B cell (primary cell): ENCODE results near the gene CCNDBP1. TPM values are rescaled to one million over a fixed set of nuclear protein-coding genes. Genes with fewer than 3 reads are reported as not detected.

Experiments used
- ATAC-seq: fragments of 200-7000 bp; cut with Tn5 transposase; one replicate; pipeline ENCODE4 v1.10.0; 2021; ENCODE audit warnings: low read depth, mild to moderate bottlenecking, moderate number of reproducible peaks, moderate library complexity
- CTCF ChIA-PET: fragments of 350-600 bp; sonication (Branson Sonifier 250); formaldehyde crosslinking; loops from one replicate; lab custom pipeline; 2021; ENCODE audit warnings: antibody characterized with exemption, inconsistent platforms; lab: Charles Lee
- POLR2A ChIA-PET: fragments of 350-600 bp; sonication (Branson Sonifier 250); formaldehyde crosslinking; loops from one replicate; lab custom pipeline; 2021; ENCODE audit warnings: antibody characterized with exemption; lab: Charles Lee
- DNase-seq: peaks from one replicate; pipeline ENCODE4 v3.0.0; 2013
- H2AFZ ChIP-seq: 2 replicates; pipeline ENCODE4 v1.6.1; 2012; ENCODE audit warnings: mild to moderate bottlenecking, low read depth, low read length; ENCODE audit not compliant: insufficient read depth, poor library complexity, severe bottlenecking
- H3K27ac ChIP-seq, 2 donors: 1 replicate in 1 of 2; 2 replicates in 1 of 2; pipeline ENCODE4 v1.5.1; 2012 to 2013; ENCODE audit warnings: low read length in 2 of 2, mild to moderate bottlenecking in 2 of 2, moderate library complexity in 1 of 2
- H3K27me3 ChIP-seq, 4 experiments: fragments of 200-600 bp in 1 of 4; sonication (generic) in 1 of 4; replicated peaks in 1 of 4; 1 replicate in 2 of 4; 2 replicates in 2 of 4; pipeline versions ENCODE4 v1.6.1 to v1.7.0; 2013 to 2016; ENCODE audit warnings: low read length in 3 of 4, mild to moderate bottlenecking in 2 of 4, mixed read lengths in 1 of 4, moderate library complexity in 1 of 4; ENCODE audit not compliant: insufficient read depth in 4 of 4, control insufficient read depth in 3 of 4; ENCODE audit errors: control extremely low read depth in 1 of 4
- H3K36me3 ChIP-seq, 2 experiments: replicated peaks in 1 of 2; 1 replicate in 1 of 2; 2 replicates in 1 of 2; pipeline versions ENCODE4 v1.6.1 to v1.7.1; 2013; ENCODE audit warnings: low read length in 1 of 2; ENCODE audit not compliant: insufficient read depth in 2 of 2, control insufficient read depth in 1 of 2; ENCODE audit errors: control extremely low read depth in 1 of 2, extremely low read depth in 1 of 2
- H3K4me1 ChIP-seq, 2 donors: fragments of 200-600 bp in 1 of 2; sonication (generic) in 1 of 2; 1 replicate in 1 of 2; 2 replicates in 1 of 2; pipeline versions ENCODE4 v1.5.1 to v1.6.1; 2013 to 2017; ENCODE audit warnings: low read length in 2 of 2; ENCODE audit not compliant: control insufficient read depth in 2 of 2, insufficient read depth in 2 of 2
- H3K4me2 ChIP-seq: replicated peaks from 2 replicates; pipeline ENCODE3; 2012; ENCODE audit warnings: mild to moderate bottlenecking, low read depth, low read length; ENCODE audit not compliant: poor library complexity, severe bottlenecking
- H3K4me3 ChIP-seq, 5 experiments: fragments of 200-600 bp in 1 of 5; sonication (generic) in 1 of 5; 1 replicate in 3 of 5; 2 replicates in 2 of 5; pipeline versions ENCODE4 v1.5.1 to v1.7.0; 2011 to 2016; ENCODE audit warnings: low read length in 4 of 5, mild to moderate bottlenecking in 4 of 5, low read depth in 2 of 5, control low read depth in 1 of 5, moderate library complexity in 1 of 5; ENCODE audit not compliant: insufficient read depth in 1 of 5; ENCODE audit errors: control extremely low read depth in 1 of 5, extremely low read depth in 1 of 5
- H3K79me2 ChIP-seq: fragments of 200-600 bp; sonication (generic); one replicate; pipeline ENCODE4 v1.6.0; 2016; ENCODE audit warnings: low read length; ENCODE audit not compliant: control insufficient read depth, insufficient read depth
- H3K9ac ChIP-seq: fragments of 200-600 bp; sonication (generic); 2 replicates; pipeline ENCODE4 v1.6.1; 2017; ENCODE audit warnings: mild to moderate bottlenecking, low read length, moderate library complexity
- H3K9me3 ChIP-seq, 3 donors: one replicate each; pipeline versions ENCODE4 v1.6.1 to v1.7.1; 2013; ENCODE audit warnings: low read length in 2 of 3; ENCODE audit not compliant: control insufficient read depth in 2 of 3, insufficient read depth in 1 of 3; ENCODE audit errors: control extremely low read depth in 1 of 3
- H4K20me1 ChIP-seq: 2 replicates; pipeline ENCODE4 v1.6.0; 2012; ENCODE audit warnings: mild to moderate bottlenecking, low read length; ENCODE audit not compliant: insufficient read depth, control insufficient read depth, poor library complexity, severe bottlenecking
- H3K27ac Mint-ChIP-seq: one replicate; pipeline ENCODE4 v1.8.0; 2021; ENCODE audit warnings: mixed read lengths
- H3K27me3 Mint-ChIP-seq: one replicate; pipeline ENCODE4 v1.8.0; 2021; ENCODE audit warnings: mixed read lengths
- H3K4me1 Mint-ChIP-seq: one replicate; pipeline ENCODE4 v1.8.0; 2021; ENCODE audit warnings: mixed read lengths
- H3K4me3 Mint-ChIP-seq: one replicate; pipeline ENCODE4 v1.8.0; 2021; ENCODE audit warnings: mixed read lengths
- H3K9me3 Mint-ChIP-seq: one replicate; pipeline ENCODE4 v1.8.0; 2022; ENCODE audit warnings: mixed read lengths; ENCODE audit not compliant: insufficient read depth
- CTCF ChIP-seq: fragments of 200-600 bp; IDR thresholded peaks from one replicate; pipeline ENCODE4 v1.8.0; 2022; ENCODE audit warnings: antibody characterized with exemption, mild to moderate bottlenecking
- EZH2 ChIP-seq: IDR thresholded peaks from 2 replicates; pipeline ENCODE4 v1.6.1; 2012; ENCODE audit warnings: borderline replicate concordance, low read depth, mild to moderate bottlenecking, moderate library complexity, low read length; ENCODE audit not compliant: insufficient read depth, poor library complexity, severe bottlenecking
- WGBS: methylation state at CpG from one replicate; pipeline ENCODE4 v1.1.5; 2013; ENCODE audit warnings: missing lambda C conversion rate; ENCODE audit not compliant: insufficient coverage; 5-methylcytosine and 5-hydroxymethylcytosine counted together
- intact Hi-C: fragments of 100-400 bp; cut with micrococcal nuclease; formaldehyde crosslinking; loops from one replicate; pipeline ENCODE4 v1.10.0; 2022
- polyA plus RNA-seq: library from polyadenylated mRNA; depleted of rRNA; stranded (reverse); fragments of >200 nt; gene quantifications from 2 replicates; pipeline ENCODE4 v1.2.3, GENCODE V29; 2012
- total RNA-seq, 2 donors: library from RNA; stranded (reverse); fragments of 120-200 nt in 1 of 2; gene quantifications; 1 replicate in 1 of 2; 2 replicates in 1 of 2; pipeline versions ENCODE4 v1.2.3 to v1.2.4, GENCODE V29; 2013 to 2022

The CCNDBP1 gene
- total and polyA plus RNA-seq, 2 donors (not counting 1 experiment from before 2014, with no cell fraction given), result 111 to 113 TPM

DNA sequence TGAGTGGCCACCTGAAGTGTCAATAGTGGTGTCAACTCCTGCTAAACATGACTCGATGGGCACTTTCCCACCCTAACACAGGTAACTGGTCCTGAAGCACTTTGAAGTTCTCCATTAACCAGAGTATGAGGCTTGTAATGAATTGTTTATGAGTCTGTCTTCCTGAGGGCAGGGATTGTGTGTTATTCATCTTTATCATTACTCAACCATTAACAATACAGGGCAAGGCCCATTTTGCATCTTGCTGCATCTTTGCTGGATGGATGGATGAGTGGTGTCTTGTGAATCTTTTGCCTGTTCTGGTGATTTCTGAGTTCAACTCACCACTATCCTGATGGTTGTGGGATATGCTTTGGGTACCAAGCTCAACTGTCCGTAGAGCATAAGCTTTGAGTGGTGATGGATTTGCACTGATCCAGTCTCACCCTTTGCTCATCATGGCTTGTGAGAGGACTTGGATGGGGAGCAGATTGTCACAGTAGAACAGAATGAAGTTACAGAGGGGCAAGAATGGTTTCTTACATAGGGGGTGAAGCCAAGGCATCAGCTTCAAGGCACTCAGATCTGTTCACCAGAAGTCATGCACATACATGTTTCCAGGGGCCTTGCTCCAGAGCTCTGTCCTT lies 57.9 kb downstream of the CCNDBP1 start:
- Mint-ChIP-seq H3K27me3 (peaks cover 15% of the 10 kb centered on the region), H3K4me1 (no peaks in the 10 kb centered on the region), H3K4me3 (no peak overlapping the region), H3K9me3 (no peaks in the 10 kb centered on the region), H3K27ac (no peak overlapping the region)
- ATAC-seq, result no peak
- intact Hi-C loops, result no loop called here
- DNase-seq, result no peak
- Histone ChIP-seq H3K27ac (no peak overlapping the region), H4K20me1 (no peaks in the 10 kb centered on the region), H3K4me1 (no peaks in the 10 kb centered on the region), H3K4me3 (no peak overlapping the region), H3K27me3 (peaks cover 0 to 9% (median 3%) of the 10 kb centered on the region in 4 experiments), H3K36me3 (no peaks in the 10 kb centered on the region), H3K9ac (no peak overlapping the region), H3K9me3 (no peaks in the 10 kb centered on the region), H3K4me2 (no peak overlapping the region), H2AFZ (no peak overlapping the region), H3K79me2 (no peaks in the 10 kb centered on the region)
- ChIA-PET CTCF (interaction anchor here (2.0 to 2.3 kb wide), 2 partner anchors 18 to 42 kb away, joined by 8 to 9 read pairs; no protein-coding TSS in a partner anchor), POLR2A (no interaction called here)
- WGBS, result no CpG with 5 or more reads among the region's 2 CpGs
- TF ChIP-seq EZH2 (no peak), CTCF (no peak)

DNA sequence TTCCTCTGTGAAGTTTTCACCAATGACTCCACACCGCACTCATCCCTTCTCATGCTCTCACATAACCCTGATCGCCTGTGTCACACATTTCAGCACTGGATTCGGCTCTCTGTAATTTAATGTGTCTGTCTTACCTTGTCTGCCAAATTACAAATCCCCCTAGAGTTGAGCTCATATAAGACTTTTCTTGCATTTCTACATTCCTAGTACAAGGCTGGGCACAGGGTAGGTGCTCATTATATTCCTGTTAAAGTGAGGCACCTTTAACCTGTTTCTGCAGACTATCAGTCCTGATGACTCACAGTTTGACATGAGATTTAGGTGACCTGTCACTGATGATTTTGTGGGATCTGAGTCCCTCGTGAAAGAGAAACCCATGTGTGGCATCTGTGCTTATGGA lies 58.9 kb downstream of the CCNDBP1 start:
- no peak overlapping the region for H3K27ac Mint-ChIP-seq
- H3K4me3 ChIP-seq, result no peak overlapping the region
- no peaks in the 10 kb centered on the region for H3K79me2 ChIP-seq
- peaks cover 10% of the 10 kb centered on the region for H3K27me3 Mint-ChIP-seq
- H3K4me1 ChIP-seq, result no peaks in the 10 kb centered on the region
- POLR2A ChIA-PET, result no interaction called here
- H3K9me3 Mint-ChIP-seq, result no peaks in the 10 kb centered on the region
- H2AFZ ChIP-seq, result no peak overlapping the region
- no peaks in the 10 kb centered on the region for H3K4me1 Mint-ChIP-seq
- ATAC-seq (no peak), DNase-seq (no peak)
- 97% methylated on average over 4 of the region's 4 CpGs for WGBS
- no peaks in the 10 kb centered on the region for H3K9me3 ChIP-seq
- intact Hi-C loops, result no loop called here
- no peak overlapping the region for H3K27ac ChIP-seq
- TF ChIP-seq EZH2 (no peak), CTCF (no peak)
- CTCF ChIA-PET, result interaction anchor here (1.3 to 2.3 kb wide), 2 partner anchors 10 to 41 kb away, joined by 3 to 9 read pairs; no protein-coding TSS in a partner anchor
- no peak overlapping the region for H3K4me3 Mint-ChIP-seq
- no peaks in the 10 kb centered on the region for H4K20me1 ChIP-seq
- peaks cover 0 to 4% (median 0%) of the 10 kb centered on the region in 4 experiments for H3K27me3 ChIP-seq
- no peak overlapping the region for H3K9ac ChIP-seq
- H3K36me3 ChIP-seq, result no peaks in the 10 kb centered on the region
- no peak overlapping the region for H3K4me2 ChIP-seq
